Mammary epithelial cell (primary cell): ENCODE measurements around the gene OSCP1.

ENCODE experiments used
- CTCF ChIP-seq, 2 donors: IDR thresholded peaks in 1 of 2; conservative IDR thresholded peaks in 1 of 2; 2 replicates each; pipeline ENCODE4 v1.5.1; 2011 to 2012; ENCODE audit warnings: inconsistent platforms in 2 of 2, low read length in 2 of 2, mild to moderate bottlenecking in 2 of 2, control low read depth in 1 of 2, low read depth in 1 of 2; ENCODE audit not compliant: insufficient read depth in 1 of 2; ENCODE audit errors: extremely low read depth in 1 of 2
- EZH2 ChIP-seq: IDR thresholded peaks from 2 replicates; pipeline ENCODE4 v1.6.1; 2012; ENCODE audit warnings: low read length, inconsistent platforms, borderline replicate concordance

- TF ChIP-seq CTCF (conservative IDR thresholded peaks at IDR 0.05 in 1 of 2, IDR thresholded peaks at IDR 0.05 in 1 of 2; ENCODE audit: extremely low read depth in 1 of 2, insufficient read depth in 1 of 2, low read depth in 1 of 2, low read length in 2 of 2): no peak
- TF ChIP-seq EZH2: no peak
These were observed 26.7 kb upstream of the OSCP1 start for GRCh38 chr1:36476945-36477344.
